ENCODE measurements around the gene CCDC172. TPM values are rescaled to one million over a fixed set of nuclear protein-coding genes. Genes with fewer than 3 reads are reported as not detected.

CCDC172 gene, protein sequence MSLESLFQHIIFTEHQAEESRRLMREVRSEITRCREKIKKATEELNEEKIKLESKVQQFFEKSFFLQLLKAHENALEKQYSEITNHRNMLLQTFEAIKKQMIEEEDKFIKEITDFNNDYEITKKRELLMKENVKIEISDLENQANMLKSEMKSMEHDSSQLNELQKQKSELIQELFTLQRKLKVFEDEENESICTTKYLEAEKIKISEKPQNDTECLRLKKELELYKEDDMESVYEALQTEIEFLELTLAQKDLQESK
- polyA plus RNA-seq (ENCODE audit: insufficient read length in 3 of 3), result not detected

- no peak for DNase-seq (ENCODE audit: low read depth in 3 of 3, low spot score in 2 of 3)
Observed at GRCh38 chr10:116324227-116324950, at the start of gene CCDC172. Gene CCDC172, plus strand, starts transcription at chr10:116324448. Its CDS starts 564 bp downstream, at chr10:116325012.

- no peak for DNase-seq (ENCODE audit: low read depth in 3 of 3, low spot score in 2 of 3)
Observed at GRCh38 chr10:116276981-116277380, 47.3 kb upstream of the CCDC172 start.

DNA sequence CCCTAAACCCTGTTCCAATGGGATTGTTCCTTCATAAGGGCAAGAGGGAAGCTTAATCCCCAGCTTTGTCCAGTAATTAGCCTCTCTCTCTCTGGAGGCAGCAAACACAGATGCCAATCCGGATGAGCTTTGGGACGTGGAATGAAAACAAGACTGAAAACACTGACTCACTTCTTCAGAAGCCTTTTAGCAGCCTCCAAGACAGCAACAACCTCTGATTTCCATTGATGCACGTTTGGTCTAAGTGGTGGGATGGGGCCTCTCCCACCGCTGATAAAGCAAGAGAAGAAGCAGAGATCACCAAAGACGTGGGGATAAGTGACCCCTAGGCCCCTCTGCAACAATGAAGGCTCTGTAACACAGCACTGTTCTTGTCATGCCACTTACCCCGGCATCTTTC lies 45.4 kb upstream of the CCDC172 start:
- DNase-seq (ENCODE audit: low read depth in 3 of 3, low spot score in 2 of 3), result no peak

DNA sequence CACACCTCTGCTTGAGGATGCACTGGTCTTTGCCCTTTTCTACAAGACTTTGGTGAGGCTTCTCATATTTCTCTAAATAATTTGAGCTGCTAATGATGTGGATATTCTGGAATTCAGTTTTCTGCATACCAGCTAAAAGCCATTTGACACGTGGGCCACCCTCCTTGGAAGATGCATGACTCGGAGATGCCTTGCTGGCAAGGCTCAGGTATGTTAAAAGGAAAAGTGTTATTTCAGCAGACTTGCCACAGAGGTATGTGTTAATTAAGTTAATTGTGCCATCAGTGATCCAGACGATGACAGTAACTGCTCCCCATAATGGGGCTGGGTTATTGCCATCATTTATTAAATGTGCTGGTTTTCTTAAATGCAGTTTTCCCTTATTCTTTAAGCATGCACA lies 42.5 kb upstream of the CCDC172 start:
- DNase-seq (ENCODE audit: low read depth in 3 of 3, low spot score in 2 of 3), result no peak

DNA sequence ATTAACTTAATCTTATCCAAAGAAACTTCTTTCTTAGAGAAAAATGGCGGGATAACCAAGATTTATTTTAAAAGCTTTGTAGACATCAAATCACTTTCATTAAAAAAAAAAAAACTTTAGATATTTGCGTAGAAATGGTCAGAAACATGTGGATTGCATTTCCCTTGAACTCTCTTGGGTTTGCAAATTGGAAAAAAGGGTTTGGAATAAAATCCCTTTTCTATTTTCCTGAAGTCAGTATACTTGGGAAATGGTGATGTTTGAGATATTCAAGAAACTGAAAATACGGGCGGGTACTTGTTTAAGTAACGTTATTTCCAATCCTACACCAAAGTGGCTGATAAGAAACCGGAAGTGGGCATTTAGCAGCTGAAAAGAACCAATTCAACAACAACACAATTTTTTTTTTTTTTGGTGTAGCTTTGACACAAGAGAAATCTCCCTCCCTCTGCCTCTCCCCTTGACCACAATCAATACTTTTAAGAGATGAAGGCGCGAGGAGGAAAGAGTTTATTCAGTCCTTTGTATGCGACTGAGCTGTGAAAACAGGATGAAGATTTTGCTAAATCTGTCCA lies 37.5 kb upstream of the CCDC172 start:
- DNase-seq (ENCODE audit: low read depth in 3 of 3, low spot score in 2 of 3), result no peak

- no peak for DNase-seq (ENCODE audit: low read depth in 3 of 3, low spot score in 2 of 3)
Observed at GRCh38 chr10:116287906-116288501, 36.2 kb upstream of the CCDC172 start.

GRCh38 chr10:116289652-116290051 lies 34.6 kb upstream of the CCDC172 start:
- DNase-seq (ENCODE audit: low read depth in 3 of 3, low spot score in 2 of 3), result no peak

- DNase-seq (ENCODE audit: low read depth in 3 of 3, low spot score in 2 of 3), result no peak
Observed at GRCh38 chr10:116292493-116292892, 31.8 kb upstream of the CCDC172 start.

- DNase-seq (ENCODE audit: low read depth in 3 of 3, low spot score in 2 of 3), result no peak
Observed at GRCh38 chr10:116296291-116296721, 27.9 kb upstream of the CCDC172 start.

GRCh38 chr10:116298586-116298985 lies 25.7 kb upstream of the CCDC172 start:
- DNase-seq (ENCODE audit: low read depth in 3 of 3, low spot score in 2 of 3), result no peak

GRCh38 chr10:116300542-116300941 lies 23.7 kb upstream of the CCDC172 start:
- no peak for DNase-seq (ENCODE audit: low read depth in 3 of 3, low spot score in 2 of 3)

DNA sequence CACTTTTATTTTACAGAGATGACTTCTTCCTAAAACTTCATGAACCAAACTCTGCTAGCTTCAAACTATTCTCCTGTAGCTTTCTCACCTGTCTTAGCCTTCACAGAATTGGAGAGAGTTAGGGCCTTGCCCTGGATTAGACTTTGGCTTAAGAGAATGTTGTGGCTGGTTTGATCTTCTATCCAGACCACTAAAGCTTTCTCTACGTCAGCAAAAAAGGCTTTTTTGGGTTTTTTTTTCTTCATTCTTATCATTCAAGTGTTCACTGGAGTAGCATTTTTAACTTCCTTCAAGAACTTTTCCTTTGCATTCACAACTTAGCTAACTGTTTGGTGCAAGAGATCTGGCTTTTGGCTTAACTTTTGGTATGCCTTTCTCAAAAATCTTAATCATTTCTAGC lies 19.3 kb upstream of the CCDC172 start:
- no peak for DNase-seq (ENCODE audit: low read depth in 3 of 3, low spot score in 2 of 3)

GRCh38 chr10:116306847-116307246 lies 17.4 kb upstream of the CCDC172 start:
- no peak for DNase-seq (ENCODE audit: low read depth in 3 of 3, low spot score in 2 of 3)

- no peak for DNase-seq (ENCODE audit: low read depth in 3 of 3, low spot score in 2 of 3)
Observed at GRCh38 chr10:116307455-116307854, 16.8 kb upstream of the CCDC172 start.

- DNase-seq (ENCODE audit: low read depth in 3 of 3, low spot score in 2 of 3), result no peak
Observed at GRCh38 chr10:116311016-116311415, 13.2 kb upstream of the CCDC172 start.

GRCh38 chr10:116311706-116312490 lies 12.3 kb upstream of the CCDC172 start:
- DNase-seq (ENCODE audit: low read depth in 3 of 3, low spot score in 2 of 3), result no peak

DNA sequence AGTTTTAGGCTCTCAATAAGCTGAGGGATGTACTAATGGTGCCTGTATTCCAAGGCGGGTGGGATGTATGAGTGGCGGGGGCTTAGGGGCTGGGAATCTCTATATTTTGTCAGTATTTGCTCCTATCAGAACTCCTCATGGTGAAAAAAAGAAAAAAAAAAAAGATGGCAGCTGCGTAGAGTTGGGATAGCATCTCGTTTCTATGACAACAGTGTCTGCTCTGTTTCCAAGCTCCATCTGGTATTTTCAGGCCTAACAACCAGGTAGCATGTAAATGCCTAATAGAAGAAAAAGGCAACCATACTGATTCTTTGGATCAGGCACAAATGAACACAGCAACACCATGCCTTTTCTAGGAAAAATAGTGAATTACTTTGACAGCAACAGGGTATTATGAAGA lies 11.7 kb upstream of the CCDC172 start:
- no peak for DNase-seq (ENCODE audit: low read depth in 3 of 3, low spot score in 2 of 3)

DNA sequence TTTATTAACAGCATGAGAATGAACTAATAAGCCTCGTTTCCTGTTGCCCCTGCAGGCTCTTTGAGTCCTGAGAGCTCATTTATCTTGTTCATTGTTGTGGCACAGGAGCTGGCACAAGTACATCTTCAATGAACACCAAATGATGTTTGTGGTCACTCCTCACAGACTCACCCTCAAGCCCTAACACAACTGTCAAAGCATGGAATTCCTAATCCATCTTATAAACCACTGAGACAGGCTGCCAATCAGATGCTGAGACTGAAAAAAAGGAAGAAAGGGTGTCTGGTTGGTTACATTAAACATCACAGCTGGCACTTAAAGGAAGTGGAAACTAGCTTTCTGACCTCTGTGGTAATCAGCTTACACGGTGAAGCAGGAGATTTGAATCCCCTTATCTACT lies 7.7 kb upstream of the CCDC172 start:
- DNase-seq (ENCODE audit: low read depth in 3 of 3, low spot score in 2 of 3), result no peak

GRCh38 chr10:116324951-116325635 lies 845 bp downstream of the CCDC172 start:
- no peak for DNase-seq (ENCODE audit: low read depth in 3 of 3, low spot score in 2 of 3)

DNA sequence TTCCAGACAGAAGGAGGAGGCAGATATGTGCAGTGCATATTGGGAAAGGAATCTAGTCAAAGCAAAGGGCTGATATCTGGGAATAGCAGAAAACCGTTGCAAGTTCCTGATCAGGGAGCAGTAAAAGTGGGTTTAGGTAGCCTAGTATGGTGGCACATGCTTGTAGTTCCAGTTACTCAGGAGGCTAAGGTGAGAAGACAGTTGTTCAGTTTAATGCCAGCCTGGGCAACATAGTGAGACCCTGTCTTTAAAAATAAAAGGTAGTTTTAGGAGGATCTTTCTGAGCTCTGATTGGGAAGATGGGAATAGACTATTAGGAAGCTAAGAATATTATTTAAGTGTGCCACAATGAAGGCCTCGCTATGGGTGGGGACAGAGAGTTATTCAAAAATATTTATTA lies 1.7 kb downstream of the CCDC172 start:
- no peak for DNase-seq (ENCODE audit: low read depth in 3 of 3, low spot score in 2 of 3)
